H9 (cell line): ENCODE measurements around the gene BCCIP. TPM values are rescaled to one million over a fixed set of nuclear protein-coding genes. Genes with fewer than 3 reads are reported as not detected.

Source experiments
- DNase-seq: peaks from one replicate; pipeline ENCODE4 v3.0.0-alpha.2; 2017
- H2AFZ ChIP-seq: one replicate; pipeline ENCODE4 v1.6.1; 2013; ENCODE audit warnings: mild to moderate bottlenecking, low read length, control low read depth, moderate library complexity
- H2AK5ac ChIP-seq: 2 replicates; pipeline ENCODE4 v1.6.1; 2013; ENCODE audit warnings: low read length, control low read depth, mixed read lengths; ENCODE audit not compliant: insufficient read length
- H2BK120ac ChIP-seq: one replicate; pipeline ENCODE4 v1.6.1; 2013; ENCODE audit warnings: low read depth, mild to moderate bottlenecking, low read length, control low read depth, inconsistent platforms; ENCODE audit not compliant: poor library complexity, severe bottlenecking
- H2BK12ac ChIP-seq: 2 replicates; pipeline ENCODE4 v1.6.1; 2013; ENCODE audit warnings: low read length, control low read depth, mixed read lengths, low read depth; ENCODE audit not compliant: insufficient read length
- H2BK15ac ChIP-seq: 2 replicates; pipeline ENCODE4 v1.6.1; 2013; ENCODE audit warnings: low read depth, low read length, control low read depth
- H2BK20ac ChIP-seq: one replicate; pipeline ENCODE4 v1.6.1; 2013; ENCODE audit warnings: low read depth, mild to moderate bottlenecking, low read length, control low read depth, inconsistent platforms; ENCODE audit not compliant: poor library complexity, severe bottlenecking
- H2BK5ac ChIP-seq: 2 replicates; pipeline ENCODE4 v1.6.1; 2013; ENCODE audit warnings: low read length, control low read depth, mixed read lengths; ENCODE audit not compliant: insufficient read length
- H3K14ac ChIP-seq: 2 replicates; pipeline ENCODE4 v1.6.1; 2013; ENCODE audit warnings: low read length, control low read depth; ENCODE audit not compliant: insufficient read depth
- H3K18ac ChIP-seq: 2 replicates; pipeline ENCODE4 v1.6.1; 2013; ENCODE audit warnings: low read depth, mild to moderate bottlenecking, mixed read lengths, low read length, control low read depth; ENCODE audit not compliant: insufficient read length
- H3K23ac ChIP-seq: 2 replicates; pipeline ENCODE4 v1.6.1; 2013; ENCODE audit warnings: low read length, control low read depth, mixed read lengths, low read depth; ENCODE audit not compliant: insufficient read length
- H3K23me2 ChIP-seq: 2 replicates; pipeline ENCODE4 v1.6.1; 2013; ENCODE audit warnings: low read depth, mild to moderate bottlenecking, mixed read lengths, low read length, control low read depth; ENCODE audit not compliant: insufficient read length, poor library complexity, severe bottlenecking
- H3K27ac ChIP-seq: 2 replicates; pipeline ENCODE4 v1.5.1; 2013; ENCODE audit warnings: low read length, control low read depth, mixed read lengths, low read depth; ENCODE audit not compliant: insufficient read length
- H3K27me3 ChIP-seq: 2 replicates; pipeline ENCODE4 v1.6.1; 2013; ENCODE audit warnings: low read length, control low read depth, inconsistent platforms; ENCODE audit not compliant: insufficient read depth
- H3K4ac ChIP-seq: 2 replicates; pipeline ENCODE4 v1.6.1; 2013; ENCODE audit warnings: low read depth, mild to moderate bottlenecking, control low read depth, inconsistent platforms, low read length, moderate library complexity
- H3K4me1 ChIP-seq: 2 replicates; pipeline ENCODE4 v1.6.1; 2013; ENCODE audit warnings: low read length, control low read depth, inconsistent platforms; ENCODE audit not compliant: insufficient read depth
- H3K4me2 ChIP-seq: 2 replicates; pipeline ENCODE4 v1.6.1; 2013; ENCODE audit warnings: low read length, control low read depth, mixed read lengths; ENCODE audit not compliant: insufficient read length, insufficient read depth
- H3K56ac ChIP-seq: 2 replicates; pipeline ENCODE4 v1.6.1; 2013; ENCODE audit warnings: low read depth, mild to moderate bottlenecking, mixed read lengths, low read length, control low read depth; ENCODE audit not compliant: insufficient read length
- H3K79me1 ChIP-seq: 2 replicates; pipeline ENCODE4 v1.6.1; 2013; ENCODE audit warnings: low read depth, mild to moderate bottlenecking, moderate library complexity, low read length, control low read depth, inconsistent platforms; ENCODE audit not compliant: insufficient read depth, poor library complexity, severe bottlenecking
- H3K79me2 ChIP-seq: 2 replicates; pipeline ENCODE4 v1.6.1; 2013; ENCODE audit warnings: low read length, control low read depth, inconsistent platforms; ENCODE audit not compliant: insufficient read depth
- H3K9ac ChIP-seq: 2 replicates; pipeline ENCODE4 v1.6.1; 2013; ENCODE audit warnings: low read length, control low read depth, mixed read lengths; ENCODE audit not compliant: insufficient read length; ENCODE audit errors: extremely low read depth
- H3K9me3 ChIP-seq: one replicate; pipeline ENCODE4 v1.6.1; 2013; ENCODE audit warnings: low read depth, low read length, inconsistent platforms; ENCODE audit not compliant: control insufficient read depth
- H3T11ph ChIP-seq: one replicate; pipeline ENCODE4 v1.6.1; 2013; ENCODE audit warnings: mild to moderate bottlenecking, low read length, control low read depth, inconsistent platforms
- H4K20me1 ChIP-seq: one replicate; pipeline ENCODE4 v1.6.1; 2013; ENCODE audit not compliant: control insufficient read depth, insufficient read length, insufficient read depth
- H4K5ac ChIP-seq: 2 replicates; pipeline ENCODE4 v1.6.1; 2013; ENCODE audit warnings: low read depth, mild to moderate bottlenecking, mixed read lengths, low read length, control low read depth; ENCODE audit not compliant: insufficient read length
- H4K8ac ChIP-seq: replicated peaks from 2 replicates; pipeline ENCODE4 v1.6.1; 2013; ENCODE audit warnings: low read length, control low read depth, mixed read lengths, low read depth; ENCODE audit not compliant: insufficient read length
- H4K91ac ChIP-seq: 2 replicates; pipeline ENCODE4 v1.6.1; 2013; ENCODE audit warnings: low read depth, mild to moderate bottlenecking, moderate library complexity, mixed read lengths, low read length, control low read depth; ENCODE audit not compliant: insufficient read length
- H3K27ac Mint-ChIP-seq, 3 experiments: 2 replicates in 2 of 3; 3 replicates in 1 of 3; pipeline ENCODE4 v1.8.0; 2020 to 2021; ENCODE audit warnings: mixed read lengths in 3 of 3, mild to moderate bottlenecking in 1 of 3, moderate library complexity in 1 of 3
- H3K27me3 Mint-ChIP-seq: 2 replicates; pipeline ENCODE4 v1.8.0; 2021; ENCODE audit warnings: low read depth, mild to moderate bottlenecking, moderate library complexity, mixed read lengths
- H3K36me3 Mint-ChIP-seq, 3 experiments: 2 replicates in 2 of 3; 3 replicates in 1 of 3; pipeline ENCODE4 v1.8.0; 2020 to 2021; ENCODE audit warnings: low read depth in 3 of 3, mixed read lengths in 3 of 3; ENCODE audit not compliant: insufficient read depth in 1 of 3
- H3K4me1 Mint-ChIP-seq, 2 experiments: 2 replicates each; pipeline ENCODE4 v1.8.0; 2020; ENCODE audit warnings: mixed read lengths in 2 of 2
- H3K4me3 Mint-ChIP-seq, 2 experiments: 2 replicates in 1 of 2; 3 replicates in 1 of 2; pipeline ENCODE4 v1.8.0; 2020 to 2021; ENCODE audit warnings: mild to moderate bottlenecking in 2 of 2, mixed read lengths in 2 of 2, moderate library complexity in 1 of 2
- H3K9me3 Mint-ChIP-seq, 2 experiments: 2 replicates in 1 of 2; 3 replicates in 1 of 2; pipeline ENCODE4 v1.8.0; 2020; ENCODE audit warnings: mild to moderate bottlenecking in 2 of 2, mixed read lengths in 2 of 2, moderate library complexity in 1 of 2
- WGBS: extraction: QIAGEN DNeasy Blood & Tissue Kit; methylation state at CpG from one replicate; pipeline ENCODE4 v1.1.7; 2013; ENCODE audit warnings: missing lambda C conversion rate, low lambda C conversion rate, mixed read lengths; ENCODE audit not compliant: insufficient read length; ENCODE audit errors: extremely low coverage; 5-methylcytosine and 5-hydroxymethylcytosine counted together
- total RNA-seq: library from RNA; stranded (reverse); gene quantifications from 2 replicates; pipeline ENCODE4 v1.2.1, GENCODE V29; 2021
- TF ChIP-seq, protein P1 (sequence below): fragments of 200-600 bp; sonication (generic); conservative IDR thresholded peaks from 3 replicates; pipeline ENCODE4 v1.8.0; 2021; ENCODE audit warnings: antibody characterized with exemption, mild to moderate bottlenecking

The BCCIP gene
- total RNA-seq, 1 experiment from 2014 or later, result 119 TPM

GRCh38 chr10:125828311-125828710 is 5.0 kb downstream of the BCCIP start:
- Histone ChIP-seq H4K91ac (no peak overlapping the region), H3K79me2 (peaks cover 23% of the 10 kb centered on the region), H3K27me3 (no peaks in the 10 kb centered on the region), H3K23me2 (no peaks in the 10 kb centered on the region), H3K4me2 (no peak overlapping the region), H3K4ac (no peak overlapping the region), H2BK5ac (no peak overlapping the region), H2BK120ac (no peak overlapping the region), H3K27ac (no peak overlapping the region), H2AFZ (no peak overlapping the region), H3K18ac (no peak overlapping the region), H3K9ac (no peak overlapping the region), H3K9me3 (no peaks in the 10 kb centered on the region), H2AK5ac (no peak overlapping the region), H4K8ac (no peak overlapping the region), H2BK15ac (no peak overlapping the region), H4K5ac (no peak overlapping the region), H2BK20ac (no peak overlapping the region), H2BK12ac (no peak overlapping the region), H3K79me1 (no peaks in the 10 kb centered on the region), H3K56ac (no peak overlapping the region), H3K23ac (no peak overlapping the region), H3K14ac (no peak overlapping the region), H3T11ph (no peak overlapping the region), H4K20me1 (no peaks in the 10 kb centered on the region), H3K4me1 (0 out of 2 replicates have a peak, but pooled peaks cover 2% of the 10 kb centered on the region)
- no CpG with 5 or more reads among the region's 5 CpGs for WGBS
- no peak overlapping the region for H3K27ac Mint-ChIP-seq
- TF ChIP-seq, protein P1, sequence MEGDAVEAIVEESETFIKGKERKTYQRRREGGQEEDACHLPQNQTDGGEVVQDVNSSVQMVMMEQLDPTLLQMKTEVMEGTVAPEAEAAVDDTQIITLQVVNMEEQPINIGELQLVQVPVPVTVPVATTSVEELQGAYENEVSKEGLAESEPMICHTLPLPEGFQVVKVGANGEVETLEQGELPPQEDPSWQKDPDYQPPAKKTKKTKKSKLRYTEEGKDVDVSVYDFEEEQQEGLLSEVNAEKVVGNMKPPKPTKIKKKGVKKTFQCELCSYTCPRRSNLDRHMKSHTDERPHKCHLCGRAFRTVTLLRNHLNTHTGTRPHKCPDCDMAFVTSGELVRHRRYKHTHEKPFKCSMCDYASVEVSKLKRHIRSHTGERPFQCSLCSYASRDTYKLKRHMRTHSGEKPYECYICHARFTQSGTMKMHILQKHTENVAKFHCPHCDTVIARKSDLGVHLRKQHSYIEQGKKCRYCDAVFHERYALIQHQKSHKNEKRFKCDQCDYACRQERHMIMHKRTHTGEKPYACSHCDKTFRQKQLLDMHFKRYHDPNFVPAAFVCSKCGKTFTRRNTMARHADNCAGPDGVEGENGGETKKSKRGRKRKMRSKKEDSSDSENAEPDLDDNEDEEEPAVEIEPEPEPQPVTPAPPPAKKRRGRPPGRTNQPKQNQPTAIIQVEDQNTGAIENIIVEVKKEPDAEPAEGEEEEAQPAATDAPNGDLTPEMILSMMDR, result no peak
- H3K36me3 Mint-ChIP-seq, result peaks cover 35 to 74% (median 68%) of the 10 kb centered on the region in 3 experiments; a peak in 6 of 7 replicates
- DNase-seq, result no peak
- H3K9me3 Mint-ChIP-seq, result no peaks in the 10 kb centered on the region
- H3K4me3 Mint-ChIP-seq, result no peak overlapping the region
- no peaks in the 10 kb centered on the region; a peak in 1 of 4 replicates for H3K4me1 Mint-ChIP-seq
- H3K27me3 Mint-ChIP-seq, result no peaks in the 10 kb centered on the region
